HEK293 (cell line): Measurements from ENCODE around the gene MAP7D1.

Experiments
- BCL6B ChIP-seq: fragments of 450-650 bp; formaldehyde crosslinking; IDR thresholded peaks from 2 replicates; pipeline ENCODE4 v1.5.1; 2017; ENCODE audit warnings: missing biosample characterization, missing genetic modification characterization
- FEZF1 ChIP-seq: fragments of 450-650 bp; formaldehyde crosslinking; IDR thresholded peaks from 2 replicates; pipeline ENCODE4 v1.5.1; 2016; ENCODE audit warnings: missing biosample characterization, missing genetic modification characterization
- HOXC10 ChIP-seq: sonication (generic); formaldehyde crosslinking; IDR thresholded peaks from 2 replicates; pipeline ENCODE4 v1.8.1; 2023; ENCODE audit warnings: mild to moderate bottlenecking, missing genetic modification reagents
- KLF8 ChIP-seq: fragments of 450-650 bp; formaldehyde crosslinking; IDR thresholded peaks from 2 replicates; pipeline ENCODE4 v1.5.1; 2016; ENCODE audit warnings: missing biosample characterization, missing genetic modification characterization
- PRDM2 ChIP-seq: fragments of 450-650 bp; formaldehyde crosslinking; IDR thresholded peaks from 2 replicates; pipeline ENCODE4 v1.5.1; 2016; ENCODE audit warnings: missing biosample characterization, missing genetic modification characterization, borderline replicate concordance
- PRDM4 ChIP-seq: fragments of 450-650 bp; formaldehyde crosslinking; IDR thresholded peaks from 2 replicates; pipeline ENCODE4 v1.5.1; 2017; ENCODE audit warnings: missing biosample characterization, missing genetic modification characterization
- SP7 ChIP-seq: fragments of 450-650 bp; formaldehyde crosslinking; IDR thresholded peaks from 2 replicates; pipeline ENCODE4 v1.5.1; 2016; ENCODE audit warnings: missing biosample characterization, missing genetic modification characterization
- TSHZ1 ChIP-seq: fragments of 450-650 bp; formaldehyde crosslinking; IDR thresholded peaks from 2 replicates; pipeline ENCODE4 v1.5.1; 2016; ENCODE audit warnings: missing biosample characterization, missing genetic modification characterization, borderline replicate concordance
- YY1 ChIP-seq: fragments of 450-650 bp; formaldehyde crosslinking; IDR thresholded peaks from 2 replicates; pipeline ENCODE4 v1.5.1; 2018; ENCODE audit warnings: missing biosample characterization, missing genetic modification characterization
- YY2 ChIP-seq: fragments of 450-650 bp; formaldehyde crosslinking; IDR thresholded peaks from 2 replicates; pipeline ENCODE4 v1.5.1; 2016; ENCODE audit warnings: missing biosample characterization, missing genetic modification characterization
- ZEB2 ChIP-seq: fragments of 450-650 bp; formaldehyde crosslinking; IDR thresholded peaks from 2 replicates; pipeline ENCODE4 v1.5.1; 2016; ENCODE audit warnings: missing biosample characterization, missing genetic modification characterization
- ZFP41 ChIP-seq: fragments of 450-650 bp; formaldehyde crosslinking; IDR thresholded peaks from 2 replicates; pipeline ENCODE4 v1.5.1; 2016; ENCODE audit warnings: missing biosample characterization, missing genetic modification characterization, borderline replicate concordance
- ZNF10 ChIP-seq: fragments of 450-650 bp; formaldehyde crosslinking; IDR thresholded peaks from 2 replicates; pipeline ENCODE4 v1.5.1; 2017; ENCODE audit warnings: missing biosample characterization, missing genetic modification characterization
- ZNF140 ChIP-seq: fragments of 450-650 bp; formaldehyde crosslinking; IDR thresholded peaks from 2 replicates; pipeline ENCODE4 v1.5.1; 2016; ENCODE audit warnings: missing biosample characterization, missing genetic modification characterization
- ZNF155 ChIP-seq: fragments of 450-650 bp; formaldehyde crosslinking; IDR thresholded peaks from 2 replicates; pipeline ENCODE4 v1.5.1; 2016; ENCODE audit warnings: missing biosample characterization, missing genetic modification characterization
- ZNF19 ChIP-seq: fragments of 450-650 bp; formaldehyde crosslinking; IDR thresholded peaks from 2 replicates; pipeline ENCODE4; 2016; ENCODE audit warnings: missing biosample characterization, missing genetic modification characterization, low read depth
- ZNF202 ChIP-seq: fragments of 450-650 bp; formaldehyde crosslinking; IDR thresholded peaks from 2 replicates; pipeline ENCODE4 v1.5.1; 2016; ENCODE audit warnings: missing biosample characterization, missing genetic modification characterization, borderline replicate concordance
- ZNF248 ChIP-seq: fragments of 450-650 bp; formaldehyde crosslinking; IDR thresholded peaks from 2 replicates; pipeline ENCODE4 v1.5.1; 2017; ENCODE audit warnings: missing biosample characterization, missing genetic modification characterization
- ZNF350 ChIP-seq: fragments of 450-650 bp; formaldehyde crosslinking; IDR thresholded peaks from 2 replicates; pipeline ENCODE4 v1.5.0; 2017; ENCODE audit warnings: missing biosample characterization, mild to moderate bottlenecking, missing genetic modification characterization
- ZNF391 ChIP-seq: fragments of 450-650 bp; formaldehyde crosslinking; IDR thresholded peaks from 2 replicates; pipeline ENCODE4 v1.5.1; 2016; ENCODE audit warnings: low read depth, missing biosample characterization, missing genetic modification characterization, borderline replicate concordance
- ZNF423 ChIP-seq: fragments of 450-650 bp; formaldehyde crosslinking; IDR thresholded peaks from 2 replicates; pipeline ENCODE4 v1.5.1; 2016; ENCODE audit warnings: missing biosample characterization, missing genetic modification characterization
- ZNF530 ChIP-seq: fragments of 450-650 bp; formaldehyde crosslinking; IDR thresholded peaks from 2 replicates; pipeline ENCODE4 v1.5.1; 2016; ENCODE audit warnings: low read depth, missing biosample characterization, missing genetic modification characterization
- ZNF621 ChIP-seq: fragments of 450-650 bp; formaldehyde crosslinking; IDR thresholded peaks from 2 replicates; pipeline ENCODE4 v1.5.1; 2017; ENCODE audit warnings: missing biosample characterization, missing genetic modification characterization
- ZNF704 ChIP-seq: fragments of 450-650 bp; formaldehyde crosslinking; IDR thresholded peaks from 2 replicates; pipeline ENCODE4 v1.5.1; 2016; ENCODE audit warnings: missing biosample characterization, missing genetic modification characterization
- ZSCAN30 ChIP-seq: fragments of 450-650 bp; IDR thresholded peaks from 2 replicates; pipeline ENCODE4 v1.5.1; 2018; ENCODE audit warnings: missing biosample characterization, mild to moderate bottlenecking, missing genetic modification characterization, moderate library complexity

Gene MAP7D1

GRCh38 chr1:36187800-36188593, 32.0 kb downstream of the MAP7D1 start (continued):
- TF ChIP-seq TSHZ1 (tag by site-specific recombination) (no peak), ZNF704 (tag by site-specific recombination) (no peak), ZEB2 (peak; percentile 25; the same call in 1 of the 2 replicates), ZNF391 (tag by site-specific recombination) (no peak), ZNF10 (tag by site-specific recombination) (no peak), ZFP41 (tag by site-specific recombination) (no peak), ZNF202 (tag by site-specific recombination) (no peak), SP7 (tag by site-specific recombination) (no peak), ZNF248 (tag by site-specific recombination) (no peak), PRDM2 (no peak), ZSCAN30 (tag by site-specific recombination) (peak; percentile 70; the same call in 1 of the 2 replicates), ZNF140 (tag by site-specific recombination) (no peak), ZNF621 (no peak), PRDM4 (tag by site-specific recombination) (no peak), ZNF155 (tag by site-specific recombination) (no peak), FEZF1 (no peak), ZNF423 (tag by site-specific recombination) (no peak), HOXC10 (CRISPR knock-in tag) (no peak), KLF8 (tag by site-specific recombination) (no peak; the same call in 1 of the 2 replicates), ZNF530 (tag by site-specific recombination) (no peak), YY1 (tag by site-specific recombination) (no peak), BCL6B (tag by site-specific recombination) (no peak), YY2 (tag by site-specific recombination) (no peak), ZNF350 (tag by site-specific recombination) (no peak), ZNF19 (tag by site-specific recombination) (no peak)
